Anterior cingulate cortex (tissue), 58 donors: ENCODE results near the gene ACAP3.

ENCODE experiments used
- DNase-seq, 58 donors: peaks; one replicate each; lab custom pipeline; 2025; lab: John Stamatoyannopoulos, UW

Gene ACAP3

GRCh38 chr1:1305300-1306069 lies 2.2 kb downstream of the ACAP3 start:
- DNase-seq = peak in 26 of 58 donors; percentile 14 to 71 (median 52)

DNA sequence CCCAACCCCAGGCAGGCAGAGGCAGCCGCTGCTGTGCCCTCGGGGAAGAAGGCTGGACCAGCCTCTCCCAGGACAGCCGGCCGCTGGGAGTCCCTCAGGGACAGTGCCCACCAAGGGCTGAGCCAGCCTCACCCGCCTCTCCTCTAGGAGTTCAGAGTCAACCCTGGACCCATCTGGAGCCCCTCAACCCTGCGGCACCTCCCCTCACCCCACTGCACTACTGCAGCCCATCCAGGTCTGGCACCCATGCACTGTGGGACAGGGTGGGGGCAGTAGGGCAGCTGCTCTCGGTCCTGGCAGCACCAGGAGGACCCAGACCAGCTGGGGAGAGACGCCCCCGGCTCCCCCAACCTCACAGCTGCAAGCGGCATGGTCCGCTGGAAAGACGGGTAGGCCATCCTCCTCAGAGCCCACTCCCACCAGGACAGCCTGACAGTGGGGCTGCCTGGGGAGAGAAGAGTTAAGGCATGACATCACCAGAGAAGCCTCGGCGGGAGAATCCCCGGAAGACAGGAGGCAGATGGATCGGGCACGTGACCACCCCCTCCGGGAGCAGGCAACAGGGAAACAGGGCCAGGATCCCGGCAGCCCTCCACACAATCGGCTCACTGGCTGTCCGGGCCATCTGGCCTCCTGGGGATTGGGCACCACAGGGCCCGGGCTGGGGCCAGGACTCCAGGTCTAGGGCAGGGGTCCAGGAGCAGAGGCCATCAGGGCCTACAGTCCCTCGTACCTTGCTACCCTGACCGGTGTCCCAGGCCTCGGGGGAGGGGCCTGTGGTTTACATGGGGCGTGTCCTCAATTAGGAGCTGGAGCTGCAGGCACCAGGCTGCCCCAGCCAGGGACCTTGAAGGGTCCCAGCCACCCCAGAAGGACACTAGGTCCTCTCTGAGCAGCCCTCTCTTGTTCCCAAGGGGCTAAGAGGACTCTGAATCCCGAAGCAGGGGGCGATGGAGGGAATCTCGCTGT lies 3.1 kb downstream of the ACAP3 start:
- peak; percentile 40 to 96 (median 90) for DNase-seq

DNA sequence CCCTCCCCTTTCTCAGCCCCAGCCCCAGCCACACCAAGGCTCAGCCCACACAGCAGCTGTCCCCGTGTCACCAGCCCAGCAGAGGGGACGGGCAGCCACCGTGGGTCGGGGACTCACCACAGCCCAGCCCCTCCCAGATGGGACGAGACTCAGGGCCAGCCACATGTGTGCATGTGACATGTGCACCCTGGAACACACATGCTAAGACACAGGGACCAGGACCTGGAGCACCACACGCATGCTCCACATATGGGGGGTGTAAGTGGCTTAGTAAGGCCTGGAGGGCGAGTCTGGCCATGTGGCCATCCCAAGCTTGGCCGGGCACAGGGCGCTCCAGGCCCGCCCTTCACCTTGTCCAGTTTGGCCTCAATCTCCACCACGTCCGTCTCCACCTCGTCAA lies 4.0 kb downstream of the ACAP3 start:
- peak in 4 of 58 donors; percentile 33 to 59 (median 44) for DNase-seq

DNA sequence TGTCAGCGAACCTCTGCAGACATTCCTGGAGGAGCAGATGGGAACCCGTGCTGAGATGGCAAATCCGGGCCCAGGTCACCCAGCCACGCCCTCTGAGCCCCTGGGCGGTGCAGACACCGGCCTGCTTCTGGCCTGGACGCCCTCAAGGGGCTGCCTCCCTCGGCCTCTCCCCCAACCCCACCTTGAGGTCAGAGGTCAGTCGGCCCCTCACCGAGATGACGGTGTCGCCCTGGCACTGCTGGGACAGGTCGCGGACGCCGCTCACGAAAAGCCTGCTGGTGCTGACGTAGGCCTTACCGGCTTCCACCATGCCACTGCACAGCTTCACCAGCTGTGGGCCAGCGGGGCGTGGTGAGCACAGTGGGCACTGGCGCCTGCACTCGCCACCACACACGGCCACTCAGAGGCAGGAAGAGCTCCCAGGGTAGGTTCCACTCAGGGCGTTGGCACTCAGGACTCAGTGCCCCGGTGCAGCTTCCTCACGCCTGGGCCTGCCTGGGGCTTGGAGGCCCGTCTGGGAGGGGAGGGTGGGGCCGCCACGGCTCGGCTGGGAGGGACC lies 4.7 kb downstream of the ACAP3 start:
- peak in 4 of 58 donors; percentile 7 to 33 (median 22) for DNase-seq

DNA sequence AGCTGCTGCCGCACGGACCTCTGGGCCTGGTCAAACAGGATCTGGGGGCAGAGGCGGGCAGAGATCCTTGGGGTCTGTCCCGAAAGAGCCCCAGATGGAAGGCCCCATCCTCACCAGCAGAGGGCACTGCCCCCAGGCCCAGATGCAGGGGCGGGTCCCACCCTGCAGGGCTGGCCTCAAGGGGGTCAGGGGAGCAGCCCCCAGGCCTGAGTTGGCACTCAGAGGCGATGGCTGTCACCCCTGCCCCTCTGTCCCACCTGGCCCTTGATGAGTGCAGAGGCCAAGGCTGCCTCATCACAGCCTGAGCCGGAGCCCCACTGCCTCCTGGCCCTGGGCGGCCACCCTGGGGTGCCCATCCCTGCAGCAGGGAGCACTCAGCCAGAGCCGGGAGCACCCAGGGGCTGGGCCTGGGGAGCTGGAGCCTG lies 5.7 kb downstream of the ACAP3 start:
- DNase-seq = no peak

DNA sequence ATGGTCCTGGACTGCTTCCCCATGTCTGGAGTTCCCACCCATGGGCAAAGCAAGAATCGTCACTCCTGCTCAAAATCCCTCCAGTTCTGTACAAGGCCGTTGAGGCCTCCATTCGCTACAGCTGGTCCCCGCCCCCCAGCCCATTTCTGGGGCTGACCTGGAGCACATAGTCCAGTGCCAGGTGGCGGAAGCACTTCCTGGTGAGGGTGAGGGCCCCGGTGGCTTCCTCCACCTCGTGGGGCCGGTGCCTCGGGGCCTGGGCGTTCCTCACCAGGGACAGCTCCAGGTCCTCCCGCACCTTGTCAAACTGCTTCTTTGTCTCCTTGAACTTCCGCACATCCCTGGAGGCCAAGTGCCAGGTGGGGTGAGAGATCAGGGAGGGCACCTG lies 7.4 kb downstream of the ACAP3 start:
- DNase-seq = no peak

GRCh38 chr1:1299686-1300351 lies 7.9 kb downstream of the ACAP3 start:
- no peak for DNase-seq

DNA sequence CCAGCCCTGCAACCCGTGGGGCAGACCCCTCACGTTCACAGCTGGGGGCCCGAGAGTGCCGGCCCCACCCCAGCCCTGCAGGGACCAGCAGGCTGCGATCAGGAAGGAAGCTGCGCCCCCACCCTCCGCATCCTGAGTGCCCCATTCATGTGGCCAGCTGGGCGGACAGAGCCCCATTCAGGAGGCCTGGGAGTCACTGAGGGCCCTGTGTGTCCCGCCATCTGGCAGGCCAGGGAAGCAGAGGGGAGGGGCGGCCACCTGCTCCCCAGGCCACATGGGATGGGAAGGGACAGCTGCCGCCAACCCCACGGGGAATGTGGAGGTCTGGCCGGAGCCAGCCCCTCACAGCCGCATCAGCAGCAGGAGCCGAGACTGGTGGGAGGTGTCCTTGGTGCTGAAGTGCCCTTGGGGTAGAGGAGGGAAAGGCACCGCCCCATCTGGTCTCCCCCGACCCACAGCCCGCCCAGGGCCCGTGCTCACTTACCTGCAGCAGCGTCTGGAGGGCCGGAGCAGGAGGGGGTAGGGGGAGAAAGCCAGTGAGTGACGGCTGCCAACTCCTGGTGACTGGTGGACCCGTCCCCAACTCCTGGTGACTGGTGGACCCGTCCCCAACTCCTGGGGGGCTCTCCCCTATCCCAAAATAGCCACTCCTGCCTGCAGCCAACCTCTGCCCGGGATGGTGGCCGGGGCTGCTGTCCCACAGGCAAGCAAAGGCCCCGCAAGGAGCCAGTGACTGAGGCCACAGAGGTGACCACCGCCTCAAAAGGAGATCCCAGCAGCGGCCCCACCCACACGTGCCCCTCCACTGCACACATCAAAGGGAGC lies 8.7 kb downstream of the ACAP3 start:
- peak in 56 of 58 donors; percentile 19 to 97 (median 86) for DNase-seq

DNA sequence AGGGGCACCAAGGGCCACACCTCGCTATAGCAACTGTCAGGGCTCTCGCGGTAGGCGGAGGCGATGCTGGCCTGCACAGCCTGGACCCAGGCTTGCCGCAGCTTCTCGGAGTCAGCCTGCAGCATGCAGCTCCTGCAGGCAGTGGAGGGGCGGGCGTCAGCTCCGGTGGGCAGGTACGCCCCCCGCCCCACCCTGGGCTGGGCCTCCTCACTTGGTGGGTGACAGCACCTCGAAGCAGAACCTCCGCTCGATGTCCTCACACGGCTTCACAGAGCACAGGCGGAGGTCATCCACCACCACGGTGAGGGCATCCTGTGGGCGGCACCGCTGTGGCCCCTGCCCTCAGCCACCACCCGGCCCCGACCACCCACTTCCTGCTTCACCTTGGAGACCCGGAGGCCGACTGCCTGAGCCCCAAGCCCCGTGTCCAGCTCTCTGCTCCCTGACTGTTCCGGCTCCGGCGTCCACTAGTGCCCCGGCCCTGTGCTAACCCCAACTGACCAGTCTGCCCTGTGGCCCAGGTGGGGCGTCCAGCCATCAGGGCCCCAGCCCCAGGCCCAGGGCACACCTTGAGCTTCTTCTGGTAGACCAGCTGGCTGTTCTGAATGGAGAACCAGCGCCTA lies 9.8 kb downstream of the ACAP3 start:
- no peak for DNase-seq

DNA sequence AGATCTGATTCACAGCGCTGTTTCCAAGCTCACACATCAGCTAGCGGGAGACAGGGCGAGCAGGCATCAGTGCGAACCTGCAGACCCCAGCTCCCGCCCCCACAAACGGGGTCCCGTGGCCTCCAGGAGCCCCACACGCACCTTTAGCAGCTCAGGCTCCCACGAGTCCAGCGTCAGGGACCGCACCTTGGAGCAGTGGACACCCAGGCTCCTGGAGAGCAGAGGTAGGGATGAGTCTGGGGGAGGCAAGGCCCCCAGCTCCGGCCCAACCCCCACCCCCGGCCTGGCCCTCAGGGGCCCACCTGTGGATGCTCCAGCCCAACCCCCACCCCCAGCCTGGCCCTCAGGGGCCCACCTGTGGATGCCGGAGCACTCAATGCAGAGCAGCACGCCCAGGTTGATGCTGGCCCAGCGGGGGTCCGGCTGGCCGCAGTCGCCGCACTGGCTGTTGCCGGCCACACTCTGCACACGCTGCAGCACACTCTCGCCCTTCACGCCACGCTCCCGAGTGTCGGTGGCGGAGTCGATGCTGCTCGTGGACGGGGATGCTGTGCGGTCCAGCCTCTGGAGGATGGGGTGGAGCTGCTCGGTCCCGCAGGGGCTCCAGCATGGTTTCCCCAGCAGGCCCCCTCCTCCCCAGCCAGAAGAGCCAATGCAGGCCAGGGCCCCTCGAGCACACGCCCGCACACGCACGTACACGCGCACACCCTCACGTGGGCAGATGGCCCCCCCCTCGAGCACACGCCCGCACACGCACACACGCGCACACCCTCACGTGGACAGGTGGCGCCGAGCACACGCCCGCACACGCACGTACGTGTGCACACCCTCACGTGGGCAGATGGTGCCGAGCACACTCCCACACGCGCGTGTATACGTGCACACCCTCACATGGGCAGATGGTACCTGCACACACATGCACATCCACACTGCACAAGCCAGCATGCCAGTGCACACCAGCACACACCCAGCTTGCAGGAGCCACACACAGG lies 11.4 kb downstream of the ACAP3 start:
- DNase-seq = no peak

DNA sequence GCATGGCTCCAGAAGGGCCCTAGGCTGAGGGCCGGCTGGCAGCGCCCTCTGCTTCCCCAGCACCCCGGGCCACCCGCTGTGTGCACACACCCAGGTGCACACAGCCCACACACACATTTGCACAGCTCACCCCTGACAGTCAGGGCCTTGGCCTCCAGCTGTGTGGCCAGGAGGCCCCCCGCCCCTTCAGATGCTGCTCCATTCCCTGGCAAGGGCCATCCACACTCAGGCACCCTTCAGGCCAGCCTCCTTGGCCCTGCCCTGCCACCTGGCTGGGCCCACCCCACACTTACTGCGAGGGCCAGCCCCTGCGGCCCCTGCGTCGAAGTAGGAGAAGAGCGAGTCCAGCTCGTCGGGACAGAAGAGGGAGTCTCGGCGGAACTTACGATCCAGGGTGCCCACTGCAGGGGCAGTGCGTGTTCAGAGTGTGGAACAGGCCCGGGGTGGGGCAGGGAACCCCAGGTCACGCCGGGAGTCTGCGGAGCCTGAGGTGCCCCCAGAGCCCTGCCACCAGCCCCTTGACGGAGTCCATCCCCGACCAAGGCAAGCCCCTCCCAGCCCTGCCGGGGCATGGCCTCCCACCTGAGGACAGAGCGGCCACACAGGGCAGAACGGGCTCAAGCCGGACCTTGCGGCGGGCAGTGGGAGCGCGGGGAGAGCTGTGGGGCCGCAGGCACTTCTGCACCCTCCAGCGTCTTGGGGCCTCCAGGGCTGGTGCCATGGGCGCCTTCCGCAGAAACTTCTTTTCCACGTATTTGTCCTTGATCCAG lies 12.4 kb downstream of the ACAP3 start:
- DNase-seq = no peak

GRCh38 chr1:1294250-1294890 lies 13.4 kb downstream of the ACAP3 start:
- no peak for DNase-seq

DNA sequence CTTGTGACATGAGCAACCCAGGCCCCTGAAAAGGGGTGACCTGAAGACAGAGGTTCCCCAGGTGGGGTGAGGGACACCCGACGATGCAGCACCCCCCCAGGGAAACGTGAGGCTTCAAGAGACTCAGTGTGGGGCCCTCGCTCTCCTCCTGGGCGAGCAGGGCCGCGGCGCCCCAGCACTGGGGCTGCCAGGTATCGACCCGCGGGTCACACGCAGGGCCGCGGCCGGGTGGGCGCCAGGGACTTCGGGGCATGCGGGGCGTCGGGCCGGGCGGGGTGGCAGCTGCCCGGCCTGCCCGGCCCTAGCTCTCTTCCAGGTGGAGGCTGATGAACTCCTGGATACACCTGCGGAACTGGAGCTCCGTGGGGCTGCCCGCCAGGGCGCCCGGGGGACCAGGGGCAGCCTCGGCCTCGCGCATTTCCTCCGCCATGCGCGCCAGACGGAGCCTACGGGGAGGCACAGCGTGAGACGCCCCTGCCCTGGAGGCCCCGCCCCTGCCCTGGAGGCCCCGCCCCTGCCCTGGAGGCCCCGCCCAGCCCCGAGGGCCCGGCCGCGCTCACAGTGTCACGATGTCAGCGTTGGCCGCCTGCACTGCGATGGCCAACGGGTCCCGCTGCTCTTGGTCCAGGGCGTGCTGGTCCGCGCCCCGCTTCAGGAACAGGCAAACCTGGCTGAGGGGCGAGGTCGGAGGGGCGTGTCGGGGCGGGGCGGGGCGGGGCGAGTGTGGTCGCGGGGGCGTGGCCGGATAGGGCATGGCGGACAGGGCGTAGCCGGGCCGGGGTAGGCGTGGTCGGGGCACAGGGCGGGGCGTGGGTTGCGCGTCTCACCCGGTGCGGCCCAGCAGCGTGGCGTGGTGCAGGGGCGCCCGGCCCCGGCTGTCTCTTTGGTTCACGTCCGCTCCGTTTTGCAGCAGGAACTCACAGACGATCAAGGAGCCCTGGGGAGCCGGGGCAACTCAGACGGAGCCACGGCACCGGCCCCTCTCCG lies 14.2 kb downstream of the ACAP3 start:
- DNase-seq = peak in 1 of 58 donors; percentile 51

DNA sequence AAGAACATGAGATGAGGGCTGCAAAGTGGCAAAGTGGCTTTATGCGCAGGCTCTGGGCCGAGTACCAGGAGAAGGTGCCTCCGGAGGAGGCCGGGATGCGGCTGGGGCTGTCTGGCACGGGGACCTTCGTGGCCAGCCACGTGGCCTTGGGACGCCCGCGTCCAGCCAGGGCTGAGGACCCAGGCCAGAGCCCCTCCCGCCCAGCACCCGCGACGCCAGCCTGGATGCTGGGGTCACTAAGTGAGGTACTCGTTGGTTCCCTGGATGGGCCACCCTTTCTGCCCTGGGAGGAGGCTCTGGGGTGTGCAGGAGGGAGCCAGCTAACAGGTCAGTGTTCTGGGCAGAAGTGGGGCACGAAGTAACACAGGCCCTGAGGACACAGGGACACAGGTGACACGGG lies 14.9 kb downstream of the ACAP3 start:
- DNase-seq = no peak

GRCh38 chr1:1292442-1292779 lies 15.3 kb downstream of the ACAP3 start:
- no peak for DNase-seq
